Stomach (tissue), 4 donors: Measurements from ENCODE around the gene CDH8.

Experiments
- POLR2A ChIP-seq, 4 donors: fragments of 450-650 bp; IDR thresholded peaks; one replicate each; pipeline ENCODE4 v1.6.1; 2016; ENCODE audit warnings: antibody characterized with exemption in 4 of 4, control low read depth in 2 of 4, mild to moderate bottlenecking in 1 of 4, moderate library complexity in 1 of 4
- POLR2AphosphoS5 ChIP-seq, 3 donors: sonication (generic); formaldehyde crosslinking; IDR thresholded peaks; one replicate each; pipeline ENCODE4 v1.6.1; 2016; ENCODE audit warnings: antibody characterized with exemption in 3 of 3

DNA sequence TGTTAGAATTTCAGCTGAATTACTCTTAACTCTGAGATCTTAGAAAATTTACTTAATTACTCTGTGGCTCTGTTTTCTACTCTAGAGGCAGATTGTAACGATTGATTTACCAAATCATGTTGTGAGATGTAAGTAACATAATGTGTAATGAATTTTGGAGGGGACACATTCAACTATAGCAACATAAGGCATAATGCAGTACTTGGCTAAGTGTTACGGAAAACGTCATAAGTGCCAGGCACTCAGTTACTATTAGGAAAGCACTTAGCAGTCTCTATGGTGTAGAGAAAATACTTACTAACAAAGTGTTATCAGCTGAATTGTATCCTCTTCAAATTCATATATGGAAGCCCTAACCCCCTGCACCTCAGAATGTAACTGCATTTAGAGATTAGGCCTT lies 40.6 kb upstream of the CDH8 start:
- TF ChIP-seq POLR2A (IDR thresholded peaks at IDR 0.05): no peak
- TF ChIP-seq POLR2AphosphoS5 (IDR thresholded peaks at IDR 0.05): no peak
